GM20431 (cell line): ENCODE results near the gene TNFAIP6.

Source experiments
- in situ Hi-C: fragments of 300-500 bp; cut with MseI, MboI; formaldehyde crosslinking; loops from one replicate; pipeline ENCODE4 v1.15.0; 2020; ENCODE audit warnings: low sequenced_read_pairs; ENCODE audit not compliant: unreplicated experiment

Gene TNFAIP6

GRCh38 chr2:151358166-151358970, 976 bp downstream of the TNFAIP6 start:
- in situ Hi-C loops: no loop called here

GRCh38 chr2:151359768-151360461, 2.5 kb downstream of the TNFAIP6 start:
- in situ Hi-C loops: no loop called here

GRCh38 chr2:151361674-151362370, 4.4 kb downstream of the TNFAIP6 start:
- in situ Hi-C loops: no loop called here

GRCh38 chr2:151363709-151364108, 6.3 kb downstream of the TNFAIP6 start:
- in situ Hi-C loops: no loop called here

GRCh38 chr2:151367571-151367970, 10.2 kb downstream of the TNFAIP6 start:
- in situ Hi-C loops: no loop called here

GRCh38 chr2:151374436-151374835, 17.0 kb downstream of the TNFAIP6 start:
- in situ Hi-C loops: no loop called here

- in situ Hi-C loops: no loop called here
These were observed 21.8 kb downstream of the TNFAIP6 start for GRCh38 chr2:151379169-151379568.

- in situ Hi-C loops: no loop called here
These were observed 23.3 kb downstream of the TNFAIP6 start for GRCh38 chr2:151380580-151381235.

- in situ Hi-C loops: no loop called here
These were observed 23.9 kb downstream of the TNFAIP6 start for GRCh38 chr2:151381266-151381665.

GRCh38 chr2:151388011-151388410, 30.6 kb downstream of the TNFAIP6 start:
- in situ Hi-C loops: no loop called here

- in situ Hi-C loops: no loop called here
These were observed 34.0 kb downstream of the TNFAIP6 start for GRCh38 chr2:151391436-151391835.

- in situ Hi-C loops: no loop called here
These were observed 37.1 kb downstream of the TNFAIP6 start for GRCh38 chr2:151394509-151394908.

- in situ Hi-C loops: no loop called here
These were observed 38.4 kb downstream of the TNFAIP6 start for GRCh38 chr2:151395509-151396374.

- in situ Hi-C loops: no loop called here
These were observed 42.6 kb downstream of the TNFAIP6 start for GRCh38 chr2:151399981-151400380.

- in situ Hi-C loops: no loop called here
These were observed 43.8 kb downstream of the TNFAIP6 start for GRCh38 chr2:151401149-151401548.

GRCh38 chr2:151403914-151404313, 46.5 kb downstream of the TNFAIP6 start:
- in situ Hi-C loops: no loop called here

- in situ Hi-C loops: no loop called here
These were observed 48.0 kb downstream of the TNFAIP6 start for GRCh38 chr2:151405376-151405775.

- in situ Hi-C loops: no loop called here
These were observed 49.9 kb downstream of the TNFAIP6 start for GRCh38 chr2:151407281-151407680.

- in situ Hi-C loops: no loop called here
These were observed 51.6 kb downstream of the TNFAIP6 start for GRCh38 chr2:151408788-151409600.
